GM12801 (cell line): ENCODE results near the gene DUT.

Source experiments
- TF ChIP-seq, protein P1 (sequence below): IDR thresholded peaks from one replicate; pipeline ENCODE4 v1.5.1; 2011; ENCODE audit warnings: control low read depth; ENCODE audit not compliant: insufficient read length; ENCODE audit errors: extremely low read depth

The DUT gene

DNA sequence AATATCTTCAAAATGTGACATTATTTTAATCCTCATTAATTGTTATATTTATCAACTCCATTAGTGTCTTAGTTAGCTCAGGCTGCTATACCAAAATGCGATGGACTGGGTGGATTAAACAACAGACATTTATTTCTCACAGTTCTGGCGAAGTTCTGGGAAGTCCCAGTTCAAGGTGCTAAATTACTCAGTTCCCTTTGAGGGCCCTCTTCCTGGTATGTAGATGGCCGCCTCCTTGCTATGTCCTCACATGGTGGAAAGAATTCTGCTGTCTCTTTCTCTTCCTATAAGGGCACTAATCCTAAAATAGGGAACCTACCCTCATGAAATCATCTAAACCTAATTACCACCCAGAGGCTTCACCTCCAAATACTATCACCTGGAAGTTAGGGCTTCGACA is 38.8 kb upstream of the DUT start:
- TF ChIP-seq, protein P1, sequence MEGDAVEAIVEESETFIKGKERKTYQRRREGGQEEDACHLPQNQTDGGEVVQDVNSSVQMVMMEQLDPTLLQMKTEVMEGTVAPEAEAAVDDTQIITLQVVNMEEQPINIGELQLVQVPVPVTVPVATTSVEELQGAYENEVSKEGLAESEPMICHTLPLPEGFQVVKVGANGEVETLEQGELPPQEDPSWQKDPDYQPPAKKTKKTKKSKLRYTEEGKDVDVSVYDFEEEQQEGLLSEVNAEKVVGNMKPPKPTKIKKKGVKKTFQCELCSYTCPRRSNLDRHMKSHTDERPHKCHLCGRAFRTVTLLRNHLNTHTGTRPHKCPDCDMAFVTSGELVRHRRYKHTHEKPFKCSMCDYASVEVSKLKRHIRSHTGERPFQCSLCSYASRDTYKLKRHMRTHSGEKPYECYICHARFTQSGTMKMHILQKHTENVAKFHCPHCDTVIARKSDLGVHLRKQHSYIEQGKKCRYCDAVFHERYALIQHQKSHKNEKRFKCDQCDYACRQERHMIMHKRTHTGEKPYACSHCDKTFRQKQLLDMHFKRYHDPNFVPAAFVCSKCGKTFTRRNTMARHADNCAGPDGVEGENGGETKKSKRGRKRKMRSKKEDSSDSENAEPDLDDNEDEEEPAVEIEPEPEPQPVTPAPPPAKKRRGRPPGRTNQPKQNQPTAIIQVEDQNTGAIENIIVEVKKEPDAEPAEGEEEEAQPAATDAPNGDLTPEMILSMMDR: no peak

- TF ChIP-seq, protein P1: no peak
Measured at GRCh38 chr15:48297668-48298067, 33.6 kb upstream of the DUT start.

DNA sequence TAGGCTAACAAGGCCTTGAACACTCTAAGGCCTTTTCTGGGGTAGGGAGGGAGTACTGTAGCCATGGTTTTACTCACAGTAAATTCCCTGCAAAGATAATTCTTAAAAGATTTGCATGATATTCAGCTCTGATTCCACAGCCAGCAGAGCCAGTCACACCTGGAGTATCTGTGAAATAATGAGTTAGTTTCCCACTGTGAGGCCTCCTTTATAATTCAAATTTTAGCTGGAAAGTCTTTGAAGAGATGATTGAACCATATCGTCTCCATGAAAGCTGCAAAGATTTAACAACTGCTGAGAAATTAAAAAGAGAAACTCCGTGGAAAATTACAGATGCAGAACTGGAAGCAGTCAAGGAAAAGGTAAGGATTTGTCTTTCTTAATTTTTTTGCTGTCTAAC is 32.3 kb upstream of the DUT start:
- TF ChIP-seq, protein P1: no peak

- TF ChIP-seq, protein P1: no peak
Measured at GRCh38 chr15:48300038-48300437, 31.2 kb upstream of the DUT start.

DNA sequence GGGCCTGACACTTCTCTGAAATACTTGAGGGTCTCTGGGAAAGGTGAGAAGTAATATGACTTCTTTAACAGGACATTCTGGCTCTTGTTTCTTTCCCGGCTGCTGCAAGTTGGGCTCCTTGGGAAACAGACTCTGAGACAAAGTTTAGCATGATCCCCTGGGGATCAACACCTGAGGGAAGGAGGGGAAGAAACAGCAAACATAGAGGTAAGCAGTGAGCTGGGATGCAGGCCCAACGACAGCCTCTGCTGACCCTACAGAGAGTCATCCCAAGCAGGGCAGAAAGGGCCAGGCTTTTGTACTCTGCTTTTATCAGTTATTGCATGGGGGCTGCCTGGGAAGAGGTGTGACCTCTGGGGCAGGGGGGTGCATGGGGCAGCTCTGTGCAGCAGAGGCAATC is 26.8 kb upstream of the DUT start:
- TF ChIP-seq, protein P1: no peak

GRCh38 chr15:48306639-48307038 is 24.6 kb upstream of the DUT start:
- TF ChIP-seq, protein P1: no peak

GRCh38 chr15:48307586-48307985 is 23.6 kb upstream of the DUT start:
- TF ChIP-seq, protein P1: no peak

GRCh38 chr15:48309740-48310139 is 21.5 kb upstream of the DUT start:
- TF ChIP-seq, protein P1: no peak
